Keratinocyte (primary cell): ENCODE results near the gene HECTD1. TPM values are rescaled to one million over a fixed set of nuclear protein-coding genes. Genes with fewer than 3 reads are reported as not detected.
"Not testable (repeated sequence)": the region's sequence is repeated elsewhere in the genome, so short reads cannot be mapped to it uniquely, and the experiment has no call there.

Source experiments
- DNase-seq: peaks from one replicate; pipeline ENCODE4 v3.0.0-alpha.2; 2011; ENCODE audit warnings: low read depth, missing footprints, low spot score
- FAIRE-seq: peaks from 2 replicates; lab custom pipeline; 2011; peaks lifted over from hg19 to GRCh38; lab: Jason Lieb, UNC
- H2AFZ ChIP-seq: 2 replicates; pipeline ENCODE4 v1.6.0; 2012; ENCODE audit warnings: low read length, control low read depth, inconsistent platforms; ENCODE audit not compliant: control insufficient read depth
- H3K27ac ChIP-seq: 2 replicates; pipeline ENCODE4 v1.5.1; 2011; ENCODE audit warnings: low read length; ENCODE audit not compliant: control insufficient read depth, insufficient read depth
- H3K27me3 ChIP-seq: 3 replicates; pipeline ENCODE4 v1.6.0; 2011; ENCODE audit warnings: low read length; ENCODE audit not compliant: control insufficient read depth, insufficient read depth; ENCODE audit errors: extremely low read depth
- H3K36me3 ChIP-seq, 2 experiments: 2 replicates in 1 of 2; 3 replicates in 1 of 2; pipeline ENCODE4 v1.5.1; 2011; ENCODE audit warnings: low read length in 2 of 2, mild to moderate bottlenecking in 1 of 2; ENCODE audit not compliant: control insufficient read depth in 2 of 2, insufficient read depth in 2 of 2; ENCODE audit errors: extremely low read depth in 1 of 2
- H3K4me1 ChIP-seq: 3 replicates; pipeline ENCODE4 v1.5.1; 2011; ENCODE audit warnings: low read length; ENCODE audit not compliant: control insufficient read depth, insufficient read depth; ENCODE audit errors: extremely low read depth
- H3K4me2 ChIP-seq: 3 replicates; pipeline ENCODE4 v1.6.0; 2011; ENCODE audit warnings: low read depth, low read length; ENCODE audit not compliant: control insufficient read depth, insufficient read depth; ENCODE audit errors: extremely low read depth
- H3K4me3 ChIP-seq, 3 experiments: fragments of 200-600 bp in 1 of 3; sonication (generic) in 1 of 3; 2 replicates in 2 of 3; 3 replicates in 1 of 3; pipeline ENCODE4 v1.5.1; 2011 to 2016; ENCODE audit warnings: low read length in 3 of 3, mild to moderate bottlenecking in 3 of 3, control low read depth in 2 of 3, inconsistent platforms in 1 of 3, low read depth in 1 of 3, mixed read lengths in 1 of 3, mixed run types in 1 of 3, moderate library complexity in 1 of 3; ENCODE audit not compliant: control insufficient read depth in 2 of 3, insufficient read depth in 2 of 3; ENCODE audit errors: extremely low read depth in 1 of 3
- H3K79me2 ChIP-seq: 2 replicates; pipeline ENCODE4 v1.6.0; 2012; ENCODE audit warnings: low read length; ENCODE audit not compliant: control insufficient read depth, insufficient read depth
- H3K9ac ChIP-seq: 3 replicates; pipeline ENCODE4 v1.6.0; 2011; ENCODE audit warnings: low read length; ENCODE audit not compliant: control insufficient read depth, insufficient read depth; ENCODE audit errors: extremely low read depth
- H3K9me1 ChIP-seq: 3 replicates; pipeline ENCODE4 v1.6.0; 2011; ENCODE audit warnings: low read length; ENCODE audit not compliant: control insufficient read depth, insufficient read depth; ENCODE audit errors: extremely low read depth
- H3K9me3 ChIP-seq: 2 replicates; pipeline ENCODE4 v1.5.1; 2012; ENCODE audit warnings: low read depth, low read length; ENCODE audit not compliant: control insufficient read depth
- H4K20me1 ChIP-seq: 3 replicates; pipeline ENCODE4 v1.6.0; 2011; ENCODE audit warnings: low read length; ENCODE audit not compliant: control insufficient read depth, insufficient read depth; ENCODE audit errors: extremely low read depth
- EZH2 ChIP-seq: IDR thresholded peaks from one replicate; pipeline ENCODE4 v1.6.1; 2012; ENCODE audit warnings: inconsistent platforms, mild to moderate bottlenecking, low read length, moderate library complexity
- dilution Hi-C: fragments of 300-500 bp; cut with MboI; formaldehyde crosslinking; loops from one replicate; pipeline ENCODE4 v1.7.0; 2020; ENCODE audit warnings: low sequenced_read_pairs; ENCODE audit not compliant: extremely low pct_ligation_motif_present
- polyA plus RNA-seq, 5 experiments: library from polyadenylated mRNA; depleted of rRNA in 3 of 5; stranded (reverse) in 3 of 5; stranded (forward) in 1 of 5; unstranded in 1 of 5; fragments of >200 nt; gene quantifications; 1 replicate in 1 of 5; 2 replicates in 3 of 5; 3 replicates in 1 of 5; pipeline versions ENCODE4 v1.2.1 to v1.2.3, GENCODE V29; 2011 to 2012; ENCODE audit warnings: missing spikeins in 2 of 5, low read depth in 1 of 5, low replicate concordance in 1 of 5
- TF ChIP-seq, protein P1 (sequence below), 3 experiments: IDR thresholded peaks in 1 of 3; conservative IDR thresholded peaks in 1 of 3; optimal IDR thresholded peaks in 1 of 3; 2 replicates in 2 of 3; 3 replicates in 1 of 3; pipeline versions ENCODE3 to v1.5.1; 2011; ENCODE audit warnings: low read length in 3 of 3, mild to moderate bottlenecking in 3 of 3, moderate library complexity in 2 of 3, control low read depth in 1 of 3, inconsistent platforms in 1 of 3; ENCODE audit not compliant: insufficient read depth in 2 of 3; ENCODE audit errors: extremely low read depth in 1 of 3

The HECTD1 gene
- polyA plus RNA-seq, 1 donor (not counting 4 experiments of a cell fraction or from before 2014, with no cell fraction given): 94.8 TPM

DNA sequence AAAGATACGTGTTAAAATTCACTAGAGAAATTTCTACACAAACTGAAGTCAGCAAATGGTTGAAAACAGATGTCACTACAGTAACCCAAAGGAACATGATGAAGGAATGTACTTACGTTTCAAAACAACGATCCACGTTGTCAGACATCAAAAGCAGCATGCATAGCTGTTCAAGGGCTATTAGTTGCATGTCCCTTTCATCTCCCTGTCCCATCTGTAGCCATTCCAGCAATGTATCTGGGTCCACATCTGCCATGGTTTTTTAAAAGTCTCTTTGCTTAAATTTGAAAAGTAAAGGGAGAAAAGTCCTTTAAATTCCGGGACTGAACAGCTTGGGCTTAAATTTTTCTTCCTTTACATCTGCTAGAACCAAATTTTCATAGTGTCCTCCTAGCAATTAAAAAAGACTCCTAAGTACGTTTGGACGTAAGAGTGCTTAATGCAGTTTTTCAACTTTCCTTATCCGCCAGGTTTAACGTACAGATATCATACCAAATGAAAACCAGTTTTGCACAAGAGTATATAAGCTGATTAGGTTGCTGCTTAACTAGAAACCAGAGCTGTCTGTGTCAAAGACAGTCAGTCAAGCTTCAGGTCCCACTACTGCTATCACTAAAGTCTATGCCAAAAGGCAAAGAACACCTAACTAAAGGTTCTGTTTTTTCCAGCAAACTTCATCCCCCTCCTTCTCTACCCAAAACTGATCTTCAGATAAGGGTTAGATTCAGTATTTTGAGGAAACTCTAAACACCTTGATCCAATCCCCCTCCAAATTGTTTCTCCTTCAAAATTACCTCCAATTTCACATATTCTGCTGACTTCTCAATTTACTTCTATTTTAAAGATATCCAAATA lies 1.7 kb downstream of the HECTD1 start:
- FAIRE-seq: no peak

DNA sequence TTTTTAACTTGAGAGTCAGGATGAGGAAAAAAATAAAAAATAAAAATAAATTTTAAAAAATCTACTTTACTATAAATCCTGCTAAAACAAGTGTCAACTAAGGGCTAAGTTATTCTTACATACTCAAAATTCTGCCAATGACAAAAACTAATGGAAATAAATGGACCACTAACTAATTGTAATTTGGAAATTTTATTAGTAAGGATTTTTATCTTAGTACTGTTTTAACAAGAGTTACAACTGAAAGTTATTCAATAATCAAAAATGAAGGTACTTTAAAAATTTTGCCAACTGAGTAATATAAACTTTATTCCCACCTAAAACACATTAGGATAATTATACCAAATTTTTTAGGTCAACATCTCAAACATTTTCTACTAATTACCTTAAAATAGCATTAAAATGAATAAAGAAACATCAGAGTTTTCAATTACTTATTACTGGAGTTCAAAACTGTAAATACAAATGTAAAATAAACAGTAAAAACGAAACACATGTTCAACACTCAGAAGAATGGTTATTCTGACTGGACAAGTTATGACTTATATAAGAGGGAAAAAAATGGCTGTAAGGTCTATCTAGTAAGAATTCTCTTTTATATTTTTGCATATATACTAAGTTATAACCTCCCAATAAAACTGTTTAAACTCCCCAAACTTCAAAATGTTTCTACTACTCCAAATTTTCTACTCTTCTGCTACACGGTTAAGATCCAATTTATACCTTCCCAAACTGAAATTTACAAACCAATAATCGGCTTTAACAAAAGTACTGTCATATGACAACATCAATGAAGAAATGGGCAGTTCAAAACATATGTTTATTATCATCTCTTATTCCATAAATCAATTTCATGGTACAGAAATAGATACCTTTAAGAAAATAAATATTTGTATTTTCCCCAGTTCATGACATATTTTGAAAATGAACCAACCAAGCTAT lies 2.7 kb downstream of the HECTD1 start:
- H3K27ac ChIP-seq: peak overlapping the region; percentile 94
- peak overlapping the region; percentile 75 to 90 (median 88) for H3K4me3 ChIP-seq
- H3K27me3 ChIP-seq: no peaks in the 10 kb centered on the region
- peaks cover 1 to 11% of the 10 kb centered on the region in 2 experiments for H3K36me3 ChIP-seq
- no peaks in the 10 kb centered on the region for H3K9me1 ChIP-seq
- H2AFZ ChIP-seq: no peak overlapping the region
- peaks cover 10% of the 10 kb centered on the region for H4K20me1 ChIP-seq
- TF ChIP-seq EZH2: no peak
- TF ChIP-seq, protein P1, sequence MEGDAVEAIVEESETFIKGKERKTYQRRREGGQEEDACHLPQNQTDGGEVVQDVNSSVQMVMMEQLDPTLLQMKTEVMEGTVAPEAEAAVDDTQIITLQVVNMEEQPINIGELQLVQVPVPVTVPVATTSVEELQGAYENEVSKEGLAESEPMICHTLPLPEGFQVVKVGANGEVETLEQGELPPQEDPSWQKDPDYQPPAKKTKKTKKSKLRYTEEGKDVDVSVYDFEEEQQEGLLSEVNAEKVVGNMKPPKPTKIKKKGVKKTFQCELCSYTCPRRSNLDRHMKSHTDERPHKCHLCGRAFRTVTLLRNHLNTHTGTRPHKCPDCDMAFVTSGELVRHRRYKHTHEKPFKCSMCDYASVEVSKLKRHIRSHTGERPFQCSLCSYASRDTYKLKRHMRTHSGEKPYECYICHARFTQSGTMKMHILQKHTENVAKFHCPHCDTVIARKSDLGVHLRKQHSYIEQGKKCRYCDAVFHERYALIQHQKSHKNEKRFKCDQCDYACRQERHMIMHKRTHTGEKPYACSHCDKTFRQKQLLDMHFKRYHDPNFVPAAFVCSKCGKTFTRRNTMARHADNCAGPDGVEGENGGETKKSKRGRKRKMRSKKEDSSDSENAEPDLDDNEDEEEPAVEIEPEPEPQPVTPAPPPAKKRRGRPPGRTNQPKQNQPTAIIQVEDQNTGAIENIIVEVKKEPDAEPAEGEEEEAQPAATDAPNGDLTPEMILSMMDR (optimal IDR thresholded peaks at IDR 0.05 in 1 of 3, IDR thresholded peaks at IDR 0.05 in 1 of 3, conservative IDR thresholded peaks at IDR 0.05 in 1 of 3; ENCODE audit: extremely low read depth in 1 of 3, insufficient read depth in 2 of 3, low read length in 3 of 3): no peak
- dilution Hi-C loops: no loop called here
- FAIRE-seq: no peak
- H3K9ac ChIP-seq: peak overlapping the region; percentile 97
- peaks cover 61% of the 10 kb centered on the region for H3K79me2 ChIP-seq
- peak overlapping the region; percentile 99 for H3K4me2 ChIP-seq
- H3K9me3 ChIP-seq: no peaks in the 10 kb centered on the region
- H3K4me1 ChIP-seq: peaks cover 16% of the 10 kb centered on the region
- no peak for DNase-seq

More for the DNA sequence above, 1.7 kb downstream of the HECTD1 start:
- no peaks in the 10 kb centered on the region for H3K9me1 ChIP-seq
- peaks cover 7% of the 10 kb centered on the region for H3K4me1 ChIP-seq
- dilution Hi-C loops: no loop called here
- H4K20me1 ChIP-seq: peaks cover 8% of the 10 kb centered on the region
- no peak for DNase-seq
- peak overlapping the region; percentile 99 for H3K4me2 ChIP-seq
- H3K27ac ChIP-seq: peak overlapping the region; percentile 94
- no peaks in the 10 kb centered on the region for H3K27me3 ChIP-seq
- H3K36me3 ChIP-seq: peaks cover 1 to 9% of the 10 kb centered on the region in 2 experiments
- TF ChIP-seq, protein P1 (optimal IDR thresholded peaks at IDR 0.05 in 1 of 3, IDR thresholded peaks at IDR 0.05 in 1 of 3, conservative IDR thresholded peaks at IDR 0.05 in 1 of 3; ENCODE audit: extremely low read depth in 1 of 3, insufficient read depth in 2 of 3, low read length in 3 of 3): no peak
- no peak for TF ChIP-seq EZH2
- H2AFZ ChIP-seq: no peak overlapping the region
- peak overlapping the region; percentile 75 to 90 (median 88) for H3K4me3 ChIP-seq
- peak overlapping the region; percentile 97 for H3K9ac ChIP-seq
- peaks cover 52% of the 10 kb centered on the region for H3K79me2 ChIP-seq
- H3K9me3 ChIP-seq: no peaks in the 10 kb centered on the region

DNA sequence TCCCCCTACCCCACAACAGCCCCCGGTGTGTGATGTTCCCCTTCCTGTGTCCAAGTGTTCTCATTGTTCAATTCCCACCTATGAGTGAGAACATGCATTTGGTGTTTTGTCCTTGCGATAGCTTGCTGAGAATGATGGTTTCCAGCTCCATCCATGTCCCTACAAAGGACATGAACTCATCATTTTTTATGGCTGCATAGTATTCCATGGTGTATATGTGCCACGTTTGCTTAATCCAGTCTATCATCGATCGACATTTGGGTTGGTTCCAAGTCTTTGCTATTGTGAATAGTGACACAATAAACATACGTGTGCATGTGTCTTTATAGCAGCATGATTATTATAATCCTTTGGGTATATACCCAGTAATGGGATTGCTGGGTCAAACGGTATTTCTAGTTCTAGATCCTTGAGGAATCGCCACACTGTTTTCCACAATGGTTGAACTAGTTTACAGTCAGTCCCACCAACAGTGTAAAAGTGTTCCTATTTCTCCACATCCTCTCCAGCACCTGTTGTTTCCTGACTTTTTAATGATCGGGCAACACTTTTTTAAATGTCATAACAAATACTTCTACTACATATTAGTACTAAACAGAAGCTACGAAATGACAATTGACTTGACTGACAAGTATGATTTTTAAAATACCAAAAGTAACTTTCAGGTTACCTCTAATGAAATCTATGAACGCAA lies 3.5 kb downstream of the HECTD1 start:
- H3K27ac ChIP-seq, H3K9me1 ChIP-seq, H3K9ac ChIP-seq, H2AFZ ChIP-seq, FAIRE-seq, DNase-seq, H3K4me2 ChIP-seq, H3K9me3 ChIP-seq, H3K4me3 ChIP-seq, H3K27me3 ChIP-seq, dilution Hi-C loops: not testable (repeated sequence)
- H3K4me1 ChIP-seq: peaks cover 18% of the 10 kb centered on the region
- peaks cover 1 to 15% of the 10 kb centered on the region in 2 experiments for H3K36me3 ChIP-seq
- H3K79me2 ChIP-seq: peaks cover 68% of the 10 kb centered on the region
- H4K20me1 ChIP-seq: peaks cover 10% of the 10 kb centered on the region
